Upper lobe of right lung (tissue), 1 donor: ENCODE data around the gene CILP. TPM values are rescaled to one million over a fixed set of nuclear protein-coding genes. Genes with fewer than 3 reads are reported as not detected.

Experiments used
- ATAC-seq: fragments of 200-7000 bp; cut with Tn5 transposase; one replicate; pipeline ENCODE4 v1.9.1; 2020; ENCODE audit warnings: mild to moderate bottlenecking, moderate library complexity
- DNase-seq: peaks from one replicate; pipeline ENCODE4 v3.0.0-alpha.2; 2020
- H3K27ac ChIP-seq: fragments of 200-600 bp; one replicate; pipeline ENCODE4 v1.8.0; 2022
- H3K27me3 ChIP-seq: fragments of 200-600 bp; one replicate; pipeline ENCODE4 v1.8.0; 2022; ENCODE audit warnings: mild to moderate bottlenecking
- H3K36me3 ChIP-seq: fragments of 200-600 bp; one replicate; pipeline ENCODE4 v1.8.0; 2022
- H3K4me1 ChIP-seq: fragments of 200-600 bp; one replicate; pipeline ENCODE4 v1.8.0; 2022
- H3K4me3 ChIP-seq: fragments of 200-600 bp; one replicate; pipeline ENCODE4 v1.8.0; 2022; ENCODE audit warnings: mild to moderate bottlenecking
- H3K9me3 ChIP-seq: fragments of 200-600 bp; one replicate; pipeline ENCODE4 v1.8.0; 2022
- intact Hi-C: fragments of 100-400 bp; cut with DNase I; formaldehyde crosslinking; loops from one replicate; pipeline ENCODE4 v1.11.0; 2022
- total RNA-seq: library from RNA; stranded (reverse); fragmentation: NEBNext Ultra II Directional; extraction: Animal tissue kit (Norgen Biotek cat#: 25700); gene quantifications from one replicate; pipeline ENCODE4 v1.2.1, GENCODE V29; 2021
- TF ChIP-seq, protein P1 (sequence below): fragments of 200-600 bp; IDR thresholded peaks from one replicate; pipeline ENCODE4 v1.8.0; 2022; ENCODE audit warnings: antibody characterized with exemption
- donor health status: DM: no; HTN: yes; CAD: no; lungs with severe emphysema.

Gene CILP
- total RNA-seq, 1 donor from 2014 or later = 1.1 TPM

DNA sequence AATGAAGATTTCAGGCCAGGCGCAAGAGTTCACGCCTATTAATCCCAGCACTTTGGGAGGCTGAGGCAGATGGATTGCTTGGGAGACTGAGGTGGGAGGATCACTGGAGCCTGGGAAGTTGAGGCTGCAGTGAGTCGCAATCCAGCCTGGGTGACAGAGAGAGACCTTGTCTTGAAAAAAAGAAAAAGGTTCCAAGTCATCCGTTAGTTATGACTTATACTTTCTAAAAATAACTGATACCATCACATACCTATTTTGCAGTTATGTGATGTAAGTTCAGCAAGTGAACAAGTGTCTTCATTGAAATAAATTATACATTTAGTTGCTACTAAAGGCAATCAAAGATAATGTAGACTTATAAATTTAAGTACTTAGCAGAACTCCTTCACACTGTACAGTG is 48.2 kb downstream of the CILP start:
- H3K36me3 ChIP-seq = peaks cover 83% of the 10 kb centered on the region
- H3K27me3 ChIP-seq = no peaks in the 10 kb centered on the region
- H3K4me3 ChIP-seq = no peak overlapping the region
- H3K27ac ChIP-seq = no peak overlapping the region
- TF ChIP-seq, protein P1, sequence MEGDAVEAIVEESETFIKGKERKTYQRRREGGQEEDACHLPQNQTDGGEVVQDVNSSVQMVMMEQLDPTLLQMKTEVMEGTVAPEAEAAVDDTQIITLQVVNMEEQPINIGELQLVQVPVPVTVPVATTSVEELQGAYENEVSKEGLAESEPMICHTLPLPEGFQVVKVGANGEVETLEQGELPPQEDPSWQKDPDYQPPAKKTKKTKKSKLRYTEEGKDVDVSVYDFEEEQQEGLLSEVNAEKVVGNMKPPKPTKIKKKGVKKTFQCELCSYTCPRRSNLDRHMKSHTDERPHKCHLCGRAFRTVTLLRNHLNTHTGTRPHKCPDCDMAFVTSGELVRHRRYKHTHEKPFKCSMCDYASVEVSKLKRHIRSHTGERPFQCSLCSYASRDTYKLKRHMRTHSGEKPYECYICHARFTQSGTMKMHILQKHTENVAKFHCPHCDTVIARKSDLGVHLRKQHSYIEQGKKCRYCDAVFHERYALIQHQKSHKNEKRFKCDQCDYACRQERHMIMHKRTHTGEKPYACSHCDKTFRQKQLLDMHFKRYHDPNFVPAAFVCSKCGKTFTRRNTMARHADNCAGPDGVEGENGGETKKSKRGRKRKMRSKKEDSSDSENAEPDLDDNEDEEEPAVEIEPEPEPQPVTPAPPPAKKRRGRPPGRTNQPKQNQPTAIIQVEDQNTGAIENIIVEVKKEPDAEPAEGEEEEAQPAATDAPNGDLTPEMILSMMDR = no peak
- H3K4me1 ChIP-seq = no peaks in the 10 kb centered on the region
- no peaks in the 10 kb centered on the region for H3K9me3 ChIP-seq
- ATAC-seq (no peak), DNase-seq (no peak)
- intact Hi-C loops = no loop called here

DNA sequence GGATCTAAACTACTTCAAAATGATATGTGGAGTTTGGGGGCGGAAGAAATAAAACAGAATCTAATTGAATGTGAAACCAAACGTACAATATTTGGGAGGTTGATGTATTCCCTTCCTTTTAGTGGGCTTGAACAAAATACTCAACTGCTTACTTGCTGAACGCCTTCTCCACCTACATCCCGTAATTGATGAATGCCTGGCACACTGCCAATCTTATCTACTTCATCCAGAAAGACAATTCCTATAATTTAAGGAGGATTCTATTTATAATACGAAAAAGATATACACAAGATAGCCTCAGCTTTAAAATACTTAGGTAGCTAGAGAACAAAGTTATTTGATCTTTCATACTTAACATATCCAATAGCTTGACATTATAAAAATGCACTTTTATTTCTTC is 54.6 kb downstream of the CILP start:
- Histone ChIP-seq H3K4me1 (no peaks in the 10 kb centered on the region), H3K9me3 (no peaks in the 10 kb centered on the region), H3K4me3 (no peak overlapping the region), H3K36me3 (peaks cover 94% of the 10 kb centered on the region), H3K27me3 (no peaks in the 10 kb centered on the region), H3K27ac (no peak overlapping the region)
- no peak for DNase-seq
- intact Hi-C loops = no loop called here
- TF ChIP-seq, protein P1 = no peak
- ATAC-seq = no peak

DNA sequence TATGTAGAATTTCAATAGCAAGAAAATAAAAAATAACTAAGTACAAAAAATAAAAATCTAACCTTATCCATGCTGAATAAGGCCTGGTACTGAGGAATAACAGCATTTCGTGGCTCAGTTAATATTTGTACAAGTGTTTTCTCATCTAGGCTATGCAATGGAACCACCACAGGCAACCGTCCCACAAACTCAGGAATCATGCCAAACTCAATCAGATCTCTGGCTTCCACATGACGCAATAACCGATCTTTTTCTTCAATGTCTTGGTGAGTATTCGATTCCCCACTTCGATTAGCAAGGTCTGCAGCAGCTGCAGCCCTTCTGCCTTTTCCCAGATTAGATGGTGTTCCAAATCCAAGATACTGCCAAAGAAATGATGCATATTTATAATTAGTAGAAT is 56.6 kb downstream of the CILP start:
- H3K4me1 ChIP-seq = no peaks in the 10 kb centered on the region

DNA sequence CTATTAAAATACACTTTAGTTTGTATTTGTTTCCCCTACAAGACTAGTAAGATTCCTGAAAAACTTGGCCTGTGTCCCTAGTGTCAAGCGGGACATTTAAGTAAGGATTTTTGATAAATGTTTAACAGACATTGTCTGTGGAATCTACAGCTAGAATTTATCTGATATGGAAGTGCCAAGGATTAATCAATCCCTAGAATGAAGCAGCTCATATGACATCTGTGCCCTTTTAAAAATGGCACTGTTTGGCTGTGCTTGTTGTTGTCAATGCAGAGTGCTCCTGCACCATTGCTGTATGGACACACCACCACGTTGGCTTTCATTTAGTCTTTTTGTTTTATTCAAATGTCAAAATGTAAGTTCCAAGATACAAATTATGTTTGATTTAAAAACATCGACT is 63.4 kb downstream of the CILP start:
- TF ChIP-seq, protein P1 = no peak
- Histone ChIP-seq H3K27me3 (no peaks in the 10 kb centered on the region), H3K36me3 (peaks cover 63% of the 10 kb centered on the region), H3K9me3 (no peaks in the 10 kb centered on the region), H3K4me1 (no peaks in the 10 kb centered on the region), H3K27ac (no peak overlapping the region), H3K4me3 (no peak overlapping the region)
- DNase-seq (no peak), ATAC-seq (no peak)
- intact Hi-C loops = no loop called here

More for the DNA sequence above, 56.6 kb downstream of the CILP start:
- Histone ChIP-seq H3K9me3 (no peaks in the 10 kb centered on the region), H3K4me3 (no peak overlapping the region), H3K36me3 (peaks cover 99% of the 10 kb centered on the region), H3K27ac (no peak overlapping the region), H3K27me3 (no peaks in the 10 kb centered on the region)
- ATAC-seq (no peak), DNase-seq (no peak)
- intact Hi-C loops = no loop called here
- TF ChIP-seq, protein P1 = no peak

DNA sequence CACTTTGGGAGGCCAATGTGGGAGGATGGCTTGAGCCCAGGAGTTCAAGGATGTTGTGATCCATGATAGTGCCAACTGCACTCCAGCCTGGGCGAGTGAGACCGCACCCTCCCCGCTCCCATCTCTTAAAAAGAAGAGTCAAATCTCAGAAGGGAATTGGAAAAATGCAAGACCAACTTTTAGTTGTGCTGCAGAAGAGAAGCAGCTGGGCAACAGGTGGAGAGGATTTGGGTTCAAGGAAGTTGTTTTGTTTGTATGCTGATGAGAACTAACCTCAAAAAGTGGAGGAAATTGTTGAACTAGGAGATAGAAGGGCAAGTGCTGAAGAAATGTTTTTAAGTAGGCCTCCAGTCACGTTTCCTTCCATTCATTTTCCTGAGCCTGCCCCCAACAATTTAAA is 64.8 kb downstream of the CILP start:
- ATAC-seq (no peak), DNase-seq (no peak)
- intact Hi-C loops = no loop called here
- Histone ChIP-seq H3K9me3 (no peaks in the 10 kb centered on the region), H3K36me3 (peaks cover 48% of the 10 kb centered on the region), H3K27me3 (no peaks in the 10 kb centered on the region), H3K4me3 (no peak overlapping the region), H3K27ac (no peak overlapping the region), H3K4me1 (no peaks in the 10 kb centered on the region)
- TF ChIP-seq, protein P1 = no peak

Other genes with a start within 250 kb of the CILP start
- gene SPG21, start 221.6 kb downstream of the CILP start, total RNA-seq = 107 TPM
- 13.7 TPM for gene MTFMT, start 181.8 kb downstream of the CILP start, total RNA-seq
- gene SLC51B, start 166.1 kb downstream of the CILP start, total RNA-seq = 3.8 TPM
- gene RASL12, start 143.5 kb downstream of the CILP start, total RNA-seq = 20.2 TPM
- gene KBTBD13, start 134.7 kb downstream of the CILP start, total RNA-seq = not detected
- 4.9 TPM for gene UBAP1L, start 96.3 kb downstream of the CILP start, total RNA-seq
- 29.4 TPM for gene PDCD7, start 77.7 kb downstream of the CILP start, total RNA-seq
- gene CLPX, start 26.1 kb downstream of the CILP start, total RNA-seq = 38.2 TPM
- gene PARP16, start 75.4 kb upstream of the CILP start, total RNA-seq = 8.3 TPM
- gene RNU5A-1, start 84.6 kb upstream of the CILP start, total RNA-seq = not detected
- gene RNU5B-1, start 93.2 kb upstream of the CILP start, total RNA-seq = 21.6 TPM
- gene IGDCC3, start 166.5 kb upstream of the CILP start, total RNA-seq = not detected
- 0.38 TPM for gene IGDCC4, start 211.5 kb upstream of the CILP start, total RNA-seq